Astrocyte (in vitro differentiated cells and primary cell): ENCODE data around the gene CXCL8. TPM values are rescaled to one million over a fixed set of nuclear protein-coding genes. Genes with fewer than 3 reads are reported as not detected.

Experiments
- DNase-seq: peaks from one replicate; pipeline ENCODE4 v3.0.0-alpha.2; 2010; ENCODE audit warnings: low read depth
- FAIRE-seq: peaks from 2 replicates; lab custom pipeline; 2011; peaks lifted over from hg19 to GRCh38; lab: Jason Lieb, UNC
- H2AFZ ChIP-seq: 2 replicates; pipeline ENCODE4 v1.6.0; 2012; ENCODE audit warnings: low read depth, low read length, inconsistent platforms
- H3K27ac ChIP-seq: 2 replicates; pipeline ENCODE4 v1.5.1; 2011; ENCODE audit warnings: low read depth, low read length, inconsistent platforms
- H3K27me3 ChIP-seq: 2 replicates; pipeline ENCODE4 v1.6.0; 2011; ENCODE audit warnings: low read length, inconsistent platforms; ENCODE audit not compliant: insufficient read depth
- H3K36me3 ChIP-seq: 2 replicates; pipeline ENCODE4 v1.5.1; 2011; ENCODE audit warnings: low read length, inconsistent platforms; ENCODE audit not compliant: insufficient read depth
- H3K4me1 ChIP-seq: 2 replicates; pipeline ENCODE4 v1.5.1; 2011; ENCODE audit warnings: low read length, inconsistent platforms; ENCODE audit not compliant: insufficient read depth
- H3K4me2 ChIP-seq: 2 replicates; pipeline ENCODE4 v1.6.0; 2012; ENCODE audit warnings: low read length, inconsistent platforms
- H3K4me3 ChIP-seq: 2 replicates; pipeline ENCODE4 v1.5.1; 2011; ENCODE audit warnings: low read depth, mild to moderate bottlenecking, low read length, inconsistent platforms; ENCODE audit not compliant: insufficient read depth
- H3K79me2 ChIP-seq: 2 replicates; pipeline ENCODE4 v1.6.0; 2012; ENCODE audit warnings: mild to moderate bottlenecking, low read length, inconsistent platforms; ENCODE audit not compliant: insufficient read depth
- H3K9ac ChIP-seq: 2 replicates; pipeline ENCODE4 v1.6.0; 2012; ENCODE audit warnings: mild to moderate bottlenecking, low read length, inconsistent platforms
- H3K9me3 ChIP-seq: 2 replicates; pipeline ENCODE4 v1.5.1; 2012; ENCODE audit warnings: low read depth, mild to moderate bottlenecking, low read length, inconsistent platforms; ENCODE audit not compliant: insufficient read depth
- H4K20me1 ChIP-seq: 2 replicates; pipeline ENCODE4 v1.6.0; 2012; ENCODE audit warnings: low read length, inconsistent platforms; ENCODE audit not compliant: insufficient read depth
- H3K27ac Mint-ChIP-seq: one replicate; pipeline ENCODE4 v1.8.0; 2021; ENCODE audit warnings: mild to moderate bottlenecking, mixed read lengths; ENCODE audit not compliant: unreplicated experiment
- H3K27me3 Mint-ChIP-seq: one replicate; pipeline ENCODE4 v1.8.0; 2021; ENCODE audit warnings: low read depth, mixed read lengths; ENCODE audit not compliant: unreplicated experiment
- H3K36me3 Mint-ChIP-seq: one replicate; pipeline ENCODE4 v1.8.0; 2021; ENCODE audit warnings: low read depth, mixed read lengths; ENCODE audit not compliant: unreplicated experiment
- H3K4me1 Mint-ChIP-seq: one replicate; pipeline ENCODE4 v1.8.0; 2021; ENCODE audit warnings: low read depth, mixed read lengths; ENCODE audit not compliant: unreplicated experiment
- H3K4me3 Mint-ChIP-seq: one replicate; pipeline ENCODE4 v1.8.0; 2021; ENCODE audit warnings: mild to moderate bottlenecking, moderate library complexity, mixed read lengths; ENCODE audit not compliant: unreplicated experiment
- H3K9me3 Mint-ChIP-seq: one replicate; pipeline ENCODE4 v1.8.0; 2021; ENCODE audit warnings: mild to moderate bottlenecking, mixed read lengths; ENCODE audit not compliant: unreplicated experiment
- EZH2 ChIP-seq: IDR thresholded peaks from 2 replicates; pipeline ENCODE4 v1.6.1; 2012; ENCODE audit warnings: mild to moderate bottlenecking, low read length, inconsistent platforms; ENCODE audit not compliant: insufficient read depth
- total RNA-seq: library from RNA; stranded (reverse); gene quantifications from 2 replicates; pipeline ENCODE4 v1.2.1, GENCODE V29; 2021
- TF ChIP-seq, protein P1 (sequence below): IDR thresholded peaks from 2 replicates; pipeline ENCODE4 v1.5.1; 2011; ENCODE audit warnings: low read depth, mild to moderate bottlenecking, inconsistent platforms, low read length, moderate library complexity; ENCODE audit not compliant: insufficient read depth

The CXCL8 gene
- total RNA-seq, 1 donor from 2014 or later, result 1.5 TPM

DNA sequence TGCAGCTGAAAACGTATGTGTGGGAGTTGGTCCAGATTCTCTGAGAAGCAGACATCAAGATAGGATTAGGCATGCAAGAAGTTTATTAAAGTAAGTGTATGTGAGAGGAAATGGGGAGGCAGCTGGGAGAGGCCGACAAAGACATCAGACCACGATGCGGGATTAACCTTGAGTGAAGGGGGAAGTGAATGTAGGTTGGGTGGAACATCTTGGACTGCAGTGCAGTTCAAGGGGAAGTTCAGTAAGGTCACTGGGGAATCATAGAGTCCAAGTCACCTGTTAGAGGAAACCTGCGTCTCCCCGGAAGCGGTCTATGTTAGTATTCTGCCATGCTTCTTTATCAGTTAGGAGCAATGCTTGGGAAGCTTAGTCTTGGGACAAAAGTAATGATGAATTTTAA lies 22.0 kb downstream of the CXCL8 start:
- no peak overlapping the region for H3K27ac ChIP-seq
- H2AFZ ChIP-seq, result no peak overlapping the region
- no peaks in the 10 kb centered on the region for H3K36me3 ChIP-seq
- H3K9ac ChIP-seq, result no peak overlapping the region
- Mint-ChIP-seq H3K9me3 (peaks cover 2% of the 10 kb centered on the region), H3K27me3 (peaks cover 3% of the 10 kb centered on the region), H3K36me3 (no peaks in the 10 kb centered on the region), H3K4me1 (no peaks in the 10 kb centered on the region), H3K27ac (no peak overlapping the region), H3K4me3 (no peak overlapping the region)
- no peaks in the 10 kb centered on the region for H3K79me2 ChIP-seq
- FAIRE-seq (no peak), DNase-seq (no peak)
- H3K27me3 ChIP-seq, result no peaks in the 10 kb centered on the region
- no peaks in the 10 kb centered on the region for H3K9me3 ChIP-seq
- TF ChIP-seq, protein P1, sequence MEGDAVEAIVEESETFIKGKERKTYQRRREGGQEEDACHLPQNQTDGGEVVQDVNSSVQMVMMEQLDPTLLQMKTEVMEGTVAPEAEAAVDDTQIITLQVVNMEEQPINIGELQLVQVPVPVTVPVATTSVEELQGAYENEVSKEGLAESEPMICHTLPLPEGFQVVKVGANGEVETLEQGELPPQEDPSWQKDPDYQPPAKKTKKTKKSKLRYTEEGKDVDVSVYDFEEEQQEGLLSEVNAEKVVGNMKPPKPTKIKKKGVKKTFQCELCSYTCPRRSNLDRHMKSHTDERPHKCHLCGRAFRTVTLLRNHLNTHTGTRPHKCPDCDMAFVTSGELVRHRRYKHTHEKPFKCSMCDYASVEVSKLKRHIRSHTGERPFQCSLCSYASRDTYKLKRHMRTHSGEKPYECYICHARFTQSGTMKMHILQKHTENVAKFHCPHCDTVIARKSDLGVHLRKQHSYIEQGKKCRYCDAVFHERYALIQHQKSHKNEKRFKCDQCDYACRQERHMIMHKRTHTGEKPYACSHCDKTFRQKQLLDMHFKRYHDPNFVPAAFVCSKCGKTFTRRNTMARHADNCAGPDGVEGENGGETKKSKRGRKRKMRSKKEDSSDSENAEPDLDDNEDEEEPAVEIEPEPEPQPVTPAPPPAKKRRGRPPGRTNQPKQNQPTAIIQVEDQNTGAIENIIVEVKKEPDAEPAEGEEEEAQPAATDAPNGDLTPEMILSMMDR, result no peak
- no peak for TF ChIP-seq EZH2
- no peaks in the 10 kb centered on the region for H3K4me1 ChIP-seq
- no peak overlapping the region for H3K4me3 ChIP-seq
- no peaks in the 10 kb centered on the region for H4K20me1 ChIP-seq
- no peak overlapping the region for H3K4me2 ChIP-seq

DNA sequence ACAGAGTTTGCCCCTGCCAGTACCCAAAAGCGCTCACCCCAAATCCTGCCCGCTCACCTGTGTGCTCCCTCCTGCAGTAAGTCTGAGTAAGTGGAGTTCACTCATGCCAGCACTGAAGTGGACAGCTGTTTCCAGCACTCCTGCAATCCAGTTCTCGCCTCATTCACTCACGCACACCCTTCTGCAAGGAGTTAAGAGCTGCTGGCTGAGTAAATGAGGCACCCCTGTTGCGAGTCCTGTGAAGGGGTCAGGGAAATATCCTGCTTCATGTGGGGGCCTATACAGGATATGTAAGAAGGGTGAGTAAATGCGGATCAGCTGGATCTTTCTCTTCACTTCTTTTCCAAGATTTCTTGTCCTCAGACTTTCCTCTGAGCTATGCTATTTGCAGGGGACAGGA lies 23.5 kb downstream of the CXCL8 start:
- Histone ChIP-seq H2AFZ (no peak overlapping the region), H3K79me2 (no peaks in the 10 kb centered on the region), H3K27me3 (no peaks in the 10 kb centered on the region), H3K4me2 (no peak overlapping the region), H3K4me3 (no peak overlapping the region), H3K9ac (no peak overlapping the region), H3K9me3 (no peaks in the 10 kb centered on the region), H3K36me3 (no peaks in the 10 kb centered on the region), H3K4me1 (no peaks in the 10 kb centered on the region), H4K20me1 (no peaks in the 10 kb centered on the region), H3K27ac (no peak overlapping the region)
- H3K4me3 Mint-ChIP-seq, result no peak overlapping the region
- no peaks in the 10 kb centered on the region for H3K36me3 Mint-ChIP-seq
- H3K9me3 Mint-ChIP-seq, result peaks cover 2% of the 10 kb centered on the region
- FAIRE-seq (no peak), DNase-seq (no peak)
- H3K27me3 Mint-ChIP-seq, result peaks cover 3% of the 10 kb centered on the region
- H3K4me1 Mint-ChIP-seq, result no peaks in the 10 kb centered on the region
- H3K27ac Mint-ChIP-seq, result no peak overlapping the region
- TF ChIP-seq, protein P1, result no peak
- TF ChIP-seq EZH2, result no peak

DNA sequence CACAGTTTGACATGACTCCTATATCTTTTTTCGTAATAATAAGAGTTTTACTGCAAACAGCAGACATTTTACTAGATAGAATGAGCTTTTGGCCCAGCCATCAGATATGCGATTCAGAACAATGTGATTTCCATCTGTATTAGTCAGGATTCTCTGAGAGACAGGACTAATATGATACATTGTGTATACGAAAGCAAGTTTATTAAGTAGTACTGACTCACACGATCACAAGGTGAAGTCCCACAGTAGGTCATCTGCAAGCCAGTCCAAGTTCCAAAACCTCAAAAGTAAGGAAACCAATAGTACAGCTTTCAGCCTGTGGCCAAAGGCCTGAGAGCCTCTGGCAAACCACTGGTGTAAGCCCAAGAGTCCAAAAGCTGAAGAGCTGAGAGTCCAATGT lies 24.1 kb downstream of the CXCL8 start:
- Histone ChIP-seq H3K9me3 (no peaks in the 10 kb centered on the region), H3K9ac (no peak overlapping the region), H4K20me1 (no peaks in the 10 kb centered on the region), H3K36me3 (no peaks in the 10 kb centered on the region), H3K27me3 (no peaks in the 10 kb centered on the region), H3K4me2 (no peak overlapping the region), H3K79me2 (no peaks in the 10 kb centered on the region), H3K4me3 (no peak overlapping the region), H3K27ac (no peak overlapping the region), H3K4me1 (no peaks in the 10 kb centered on the region), H2AFZ (no peak overlapping the region)
- no peak for TF ChIP-seq EZH2
- TF ChIP-seq, protein P1, result no peak
- DNase-seq, result peak; percentile 49
- no peaks in the 10 kb centered on the region for H3K4me1 Mint-ChIP-seq
- no peaks in the 10 kb centered on the region for H3K36me3 Mint-ChIP-seq
- FAIRE-seq, result no peak
- H3K9me3 Mint-ChIP-seq, result peaks cover 2% of the 10 kb centered on the region
- peaks cover 5% of the 10 kb centered on the region for H3K27me3 Mint-ChIP-seq
- no peak overlapping the region for H3K27ac Mint-ChIP-seq
- no peak overlapping the region for H3K4me3 Mint-ChIP-seq
